ENCODE measurements around the gene HOXB5.

Gene HOXB5

GRCh38 chr17:48593126-48593829, at the start of gene HOXB5:
HOXB5 (minus strand) TSS chr17:48593779; CDS start chr17:48593682, 97 bp downstream.
- no peak for DNase-seq

- DNase-seq: no peak
Observed at GRCh38 chr17:48642843-48643696, 49.5 kb upstream of the HOXB5 start.

GRCh38 chr17:48642059-48642842, 48.7 kb upstream of the HOXB5 start:
- no peak for DNase-seq

GRCh38 chr17:48641541-48642058, 48.0 kb upstream of the HOXB5 start:
- DNase-seq: no peak

- no peak for DNase-seq
Observed at GRCh38 chr17:48640858-48641180, 47.2 kb upstream of the HOXB5 start.

GRCh38 chr17:48639982-48640857, 46.6 kb upstream of the HOXB5 start:
- DNase-seq: no peak

- no peak for DNase-seq
Observed at GRCh38 chr17:48639136-48639535, 45.6 kb upstream of the HOXB5 start.

GRCh38 chr17:48637323-48638260, 44.0 kb upstream of the HOXB5 start:
- no peak for DNase-seq

- peak in 3 of 14 donors; percentile 14 to 36 (median 34) for DNase-seq
Observed at GRCh38 chr17:48636177-48637018, 42.8 kb upstream of the HOXB5 start.

- DNase-seq: no peak
Observed at GRCh38 chr17:48634493-48635208, 41.1 kb upstream of the HOXB5 start.

- no peak for DNase-seq
Observed at GRCh38 chr17:48633266-48633677, 39.7 kb upstream of the HOXB5 start.

- no peak for DNase-seq
Observed at GRCh38 chr17:48632579-48633265, 39.1 kb upstream of the HOXB5 start.

GRCh38 chr17:48631693-48632578, 38.4 kb upstream of the HOXB5 start:
- DNase-seq: no peak

GRCh38 chr17:48630925-48631692, 37.5 kb upstream of the HOXB5 start:
- no peak for DNase-seq

- DNase-seq: no peak
Observed at GRCh38 chr17:48630009-48630924, 36.7 kb upstream of the HOXB5 start.

Data from C1 segment of cervical spinal cord (tissue), 14 donors.